ENCODE measurements around the gene SMYD3.

- no peak for TF ChIP-seq EZH2 (IDR thresholded peaks at IDR 0.05; ENCODE audit: low read length, missing control alignments)
- TF ChIP-seq CTCF (conservative IDR thresholded peaks at IDR 0.05 in 1 of 2, IDR thresholded peaks at IDR 0.05 in 1 of 2; ENCODE audit: low read depth in 1 of 2, low read length in 2 of 2) = no peak
Observed at GRCh38 chr1:245715291-245715701, 791.8 kb downstream of the SMYD3 start.
